Activated T-helper 1 cell treated with anti-CD3 and anti-CD28 coated beads, Interleukin-12 subunit alpha, Interleukin-12 subunit beta, Interleukin-2, Interleukin-4 antibody, amounts not matched to agents 30 ng/mL and 10 ng/mL and 1 ng/mL, durations not matched to agents 14 hours and 24 hours and 36 hours (primary cell): ENCODE data around the gene SMO. TPM values are rescaled to one million over a fixed set of nuclear protein-coding genes. Genes with fewer than 3 reads are reported as not detected.
"Not testable (repeated sequence)": the region's sequence is repeated elsewhere in the genome, so short reads cannot be mapped to it uniquely, and the experiment has no call there.

Source experiments
- DNase-seq: peaks from one replicate; pipeline ENCODE4 v3.0.0; 2021; ENCODE audit warnings: low spot score
- H3K27ac Mint-ChIP-seq: one replicate; pipeline ENCODE4 v1.8.0; 2021; ENCODE audit warnings: mild to moderate bottlenecking, mixed read lengths
- H3K27me3 Mint-ChIP-seq: one replicate; pipeline ENCODE4 v1.8.0; 2022; ENCODE audit warnings: mild to moderate bottlenecking, moderate library complexity, mixed read lengths; ENCODE audit not compliant: insufficient read depth
- H3K36me3 Mint-ChIP-seq: one replicate; pipeline ENCODE4 v1.8.0; 2021; ENCODE audit warnings: low read depth, mixed read lengths
- H3K4me1 Mint-ChIP-seq: one replicate; pipeline ENCODE4 v1.8.0; 2021; ENCODE audit warnings: low read depth, mixed read lengths
- H3K4me3 Mint-ChIP-seq: one replicate; pipeline ENCODE4 v1.8.0; 2021; ENCODE audit warnings: mild to moderate bottlenecking, moderate library complexity, mixed read lengths
- H3K9me3 Mint-ChIP-seq: one replicate; pipeline ENCODE4 v1.8.0; 2021; ENCODE audit warnings: mixed read lengths
- intact Hi-C: fragments of 100-400 bp; cut with micrococcal nuclease; formaldehyde crosslinking; loops from one replicate; pipeline ENCODE4 v1.15.1; 2024
- total RNA-seq: library from RNA; stranded (reverse); gene quantifications from 2 replicates; pipeline ENCODE4 v1.2.3, GENCODE V29; 2022

SMO gene
- total RNA-seq, 1 donor from 2014 or later: 0.44 TPM

GRCh38 chr7:129218514-129219062 lies 30.2 kb downstream of the SMO start:
- Mint-ChIP-seq H3K4me1 (peaks cover 11% of the 10 kb centered on the region), H3K27ac (no peak overlapping the region), H3K27me3 (peaks cover 9% of the 10 kb centered on the region), H3K36me3 (no peaks in the 10 kb centered on the region), H3K9me3 (no peaks in the 10 kb centered on the region), H3K4me3 (no peak overlapping the region)
- DNase-seq: peak; percentile 67
- intact Hi-C loops: loop anchor here (1.0 kb wide), 4 partner anchors 53 to 612 kb away; no protein-coding TSS in a partner anchor

DNA sequence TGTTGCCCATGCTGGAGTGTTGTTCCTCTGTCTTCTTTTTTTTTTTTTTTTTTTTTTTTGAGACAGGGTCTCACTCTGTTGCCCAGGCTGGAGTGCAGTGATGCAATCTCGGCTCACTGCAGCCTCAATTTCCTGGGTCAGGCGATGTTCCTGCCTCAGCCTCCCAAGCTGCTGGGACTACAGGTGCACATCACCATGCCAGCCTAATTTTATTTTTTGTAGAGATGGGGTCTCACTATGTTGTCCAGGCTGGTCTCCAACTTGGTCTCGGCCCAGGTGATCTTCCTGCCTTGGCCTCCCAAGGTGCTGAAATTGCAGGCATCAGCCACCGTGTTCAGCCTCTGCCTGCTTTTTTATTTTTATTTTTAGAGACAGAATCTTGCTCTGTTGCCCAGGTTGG lies 30.7 kb downstream of the SMO start:
- H3K36me3 Mint-ChIP-seq, intact Hi-C loops, H3K4me3 Mint-ChIP-seq, H3K27me3 Mint-ChIP-seq, H3K27ac Mint-ChIP-seq, H3K9me3 Mint-ChIP-seq, DNase-seq: not testable (repeated sequence)
- H3K4me1 Mint-ChIP-seq: peaks cover 15% of the 10 kb centered on the region

- intact Hi-C loops: no loop called here
- Mint-ChIP-seq H3K4me1 (peaks cover 31% of the 10 kb centered on the region), H3K4me3 (peak overlapping the region; percentile 39), H3K36me3 (no peaks in the 10 kb centered on the region), H3K27me3 (peaks cover 9% of the 10 kb centered on the region), H3K9me3 (no peaks in the 10 kb centered on the region), H3K27ac (peak overlapping the region; percentile 31)
- DNase-seq: no peak
These were observed 33.6 kb downstream of the SMO start for GRCh38 chr7:129222064-129222463.

- Mint-ChIP-seq H3K36me3 (no peaks in the 10 kb centered on the region), H3K27me3 (peaks cover 6% of the 10 kb centered on the region), H3K4me1 (peaks cover 31% of the 10 kb centered on the region), H3K27ac (peak within 1 kb of the TSS; percentile 87), H3K9me3 (no peaks in the 10 kb centered on the region), H3K4me3 (peak within 1 kb of the TSS; percentile 90)
- DNase-seq: peak; percentile 92
- intact Hi-C loops: loop anchor here (1.0 to 5.0 kb wide), 18 partner anchors 47 to 1444 kb away; partner anchors contain the start of genes ATP6V1F, CALU, COPG2 and NRF1
These were observed 36.1 kb downstream of the SMO start, which contains the start of gene AHCYL2 for GRCh38 chr7:129224251-129225205. AHCYL2 (plus strand) TSS chr7:129225030.

DNA sequence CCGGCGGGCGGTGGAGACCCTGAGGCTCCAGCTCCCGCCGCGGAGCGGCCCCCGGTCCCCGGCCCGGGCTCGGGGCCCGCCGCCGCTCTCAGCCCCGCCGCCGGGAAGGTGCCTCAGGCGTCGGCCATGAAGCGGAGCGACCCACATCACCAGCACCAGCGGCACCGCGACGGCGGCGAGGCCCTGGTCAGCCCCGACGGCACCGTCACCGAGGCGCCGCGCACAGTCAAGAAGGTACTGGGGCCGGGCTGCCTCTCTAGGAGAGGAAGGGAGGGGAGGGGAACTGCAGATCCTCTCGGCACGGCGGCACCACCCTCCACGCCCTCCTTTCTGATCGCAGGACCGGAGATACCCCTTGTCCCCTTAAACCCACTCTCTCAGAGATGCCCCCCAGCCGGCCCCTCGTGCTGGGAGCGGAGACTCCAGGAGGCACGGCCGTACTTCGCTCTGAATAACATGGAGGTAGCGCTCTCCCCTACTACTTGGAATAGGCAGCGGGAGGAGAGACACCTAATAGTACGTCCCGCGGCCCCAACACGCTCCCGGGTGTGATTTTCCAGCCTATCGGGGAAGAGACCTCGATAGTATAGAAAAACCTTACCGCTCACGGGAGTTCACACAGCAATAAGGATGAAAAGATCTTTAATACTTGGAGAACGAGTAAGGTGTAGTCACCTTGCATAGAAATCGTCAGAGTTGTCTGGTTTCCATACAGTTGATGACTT lies 36.9 kb downstream of the SMO start:
- peak overlapping the region; percentile 90 for H3K4me3 Mint-ChIP-seq
- H3K27ac Mint-ChIP-seq: peak overlapping the region; percentile 43
- peaks cover 6% of the 10 kb centered on the region for H3K27me3 Mint-ChIP-seq
- intact Hi-C loops: loop anchor here (2.0 to 5.0 kb wide), 7 partner anchors 245 to 1443 kb away; partner anchors contain the start of genes ATP6V1F, CALU and COPG2
- H3K4me1 Mint-ChIP-seq: peaks cover 31% of the 10 kb centered on the region
- peak; percentile 50 for DNase-seq
- H3K36me3 Mint-ChIP-seq: no peaks in the 10 kb centered on the region
- H3K9me3 Mint-ChIP-seq: no peaks in the 10 kb centered on the region

GRCh38 chr7:129225931-129226572 lies 37.6 kb downstream of the SMO start:
- DNase-seq: no peak
- no peaks in the 10 kb centered on the region for H3K9me3 Mint-ChIP-seq
- H3K27me3 Mint-ChIP-seq: peaks cover 6% of the 10 kb centered on the region
- peaks cover 31% of the 10 kb centered on the region for H3K4me1 Mint-ChIP-seq
- no peaks in the 10 kb centered on the region for H3K36me3 Mint-ChIP-seq
- peak overlapping the region; percentile 43 for H3K27ac Mint-ChIP-seq
- intact Hi-C loops: loop anchor here (2.0 to 5.0 kb wide), 7 partner anchors 245 to 1443 kb away; partner anchors contain the start of genes ATP6V1F, CALU and COPG2
- H3K4me3 Mint-ChIP-seq: peak overlapping the region; percentile 90

GRCh38 chr7:129227646-129228578 lies 39.5 kb downstream of the SMO start:
- Mint-ChIP-seq H3K27me3 (peaks cover 2% of the 10 kb centered on the region), H3K27ac (no peak overlapping the region), H3K36me3 (no peaks in the 10 kb centered on the region), H3K4me3 (no peak overlapping the region), H3K9me3 (no peaks in the 10 kb centered on the region), H3K4me1 (peaks cover 27% of the 10 kb centered on the region)
- DNase-seq: no peak
- intact Hi-C loops: loop anchor here (5.0 kb wide), 2 partner anchors 691 to 784 kb away; no protein-coding TSS in a partner anchor

GRCh38 chr7:129228633-129229032 lies 40.2 kb downstream of the SMO start:
- intact Hi-C loops: loop anchor here (5.0 kb wide), 2 partner anchors 691 to 784 kb away; no protein-coding TSS in a partner anchor
- H3K9me3 Mint-ChIP-seq: no peaks in the 10 kb centered on the region
- DNase-seq: no peak
- no peak overlapping the region for H3K4me3 Mint-ChIP-seq
- H3K27ac Mint-ChIP-seq: no peak overlapping the region
- H3K27me3 Mint-ChIP-seq: no peaks in the 10 kb centered on the region
- H3K36me3 Mint-ChIP-seq: no peaks in the 10 kb centered on the region
- H3K4me1 Mint-ChIP-seq: peaks cover 31% of the 10 kb centered on the region

DNA sequence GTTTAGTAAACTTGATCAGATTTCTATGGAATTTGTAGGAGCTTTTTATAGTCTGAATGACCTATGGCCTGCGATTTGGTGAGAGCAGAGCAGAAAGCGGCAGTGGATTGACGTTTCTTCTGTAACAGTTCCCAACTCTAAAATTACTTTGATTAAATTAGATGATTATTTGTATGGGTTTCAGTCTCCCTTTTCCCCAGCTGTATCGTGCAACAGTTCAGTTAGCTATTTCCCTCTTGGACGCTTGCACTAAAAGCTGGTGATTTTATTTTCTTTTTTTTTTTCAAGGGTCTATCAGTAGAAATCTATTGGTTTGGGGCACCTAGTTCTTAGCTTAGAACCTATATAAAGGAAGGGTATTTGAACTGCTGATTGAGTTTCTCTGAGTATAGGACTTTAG lies 43.2 kb downstream of the SMO start:
- H3K4me3 Mint-ChIP-seq: no peak overlapping the region
- H3K9me3 Mint-ChIP-seq: no peaks in the 10 kb centered on the region
- no peaks in the 10 kb centered on the region for H3K27me3 Mint-ChIP-seq
- H3K4me1 Mint-ChIP-seq: peaks cover 11% of the 10 kb centered on the region
- intact Hi-C loops: no loop called here
- no peak overlapping the region for H3K27ac Mint-ChIP-seq
- H3K36me3 Mint-ChIP-seq: no peaks in the 10 kb centered on the region
- no peak for DNase-seq

DNA sequence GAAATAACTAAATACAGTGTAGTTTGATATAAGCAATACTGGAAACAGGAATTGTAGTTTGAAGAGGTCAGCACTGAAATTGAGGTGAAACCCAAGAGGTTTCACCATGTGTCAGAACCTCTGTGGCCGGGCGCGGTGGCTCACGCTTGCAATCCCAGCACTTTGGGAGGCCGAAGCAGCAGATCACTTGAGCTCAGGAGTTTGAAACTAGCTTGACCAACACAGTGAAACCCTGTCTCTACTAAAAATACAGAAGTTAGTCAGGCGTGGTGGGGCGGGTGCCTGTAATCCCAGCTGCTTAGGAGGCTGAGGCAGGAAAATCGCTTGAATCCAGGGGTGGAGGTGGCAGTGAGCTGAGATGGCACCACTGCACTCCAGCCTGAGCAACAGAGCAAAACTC lies 50.1 kb downstream of the SMO start:
- Mint-ChIP-seq H3K4me1 (no peaks in the 10 kb centered on the region), H3K36me3 (no peaks in the 10 kb centered on the region), H3K9me3 (no peaks in the 10 kb centered on the region), H3K27me3 (no peaks in the 10 kb centered on the region), H3K4me3 (no peak overlapping the region), H3K27ac (no peak overlapping the region)
- intact Hi-C loops: no loop called here
- no peak for DNase-seq

GRCh38 chr7:129240119-129240820 lies 51.8 kb downstream of the SMO start:
- H3K27ac Mint-ChIP-seq: no peak overlapping the region
- no peaks in the 10 kb centered on the region for H3K4me1 Mint-ChIP-seq
- intact Hi-C loops: no loop called here
- H3K4me3 Mint-ChIP-seq: no peak overlapping the region
- H3K36me3 Mint-ChIP-seq: no peaks in the 10 kb centered on the region
- H3K27me3 Mint-ChIP-seq: no peaks in the 10 kb centered on the region
- DNase-seq: no peak
- H3K9me3 Mint-ChIP-seq: no peaks in the 10 kb centered on the region
